ENCODE data around the gene PMAIP1. TPM values are rescaled to one million over a fixed set of nuclear protein-coding genes. Genes with fewer than 3 reads are reported as not detected.
A peak's percentile ranks its signal among the peaks of the same experiment; 100 is the strongest.
"Not testable (repeated sequence)": the region's sequence is repeated elsewhere in the genome, so short reads cannot be mapped to it uniquely, and the experiment has no call there.

The PMAIP1 gene
- total RNA-seq = 4.2 and 4.6 TPM in 2 replicates
- long read RNA-seq, transcript PMAIP1-202 (2 exons, 1,948 nt) = major isoform, 45 of 45 reads
- long read RNA-seq, partial matches to known transcripts = 0 of 45 reads
- long read RNA-seq, other reads (novel, unspliced or antisense) = 0 of 45 reads

DNA sequence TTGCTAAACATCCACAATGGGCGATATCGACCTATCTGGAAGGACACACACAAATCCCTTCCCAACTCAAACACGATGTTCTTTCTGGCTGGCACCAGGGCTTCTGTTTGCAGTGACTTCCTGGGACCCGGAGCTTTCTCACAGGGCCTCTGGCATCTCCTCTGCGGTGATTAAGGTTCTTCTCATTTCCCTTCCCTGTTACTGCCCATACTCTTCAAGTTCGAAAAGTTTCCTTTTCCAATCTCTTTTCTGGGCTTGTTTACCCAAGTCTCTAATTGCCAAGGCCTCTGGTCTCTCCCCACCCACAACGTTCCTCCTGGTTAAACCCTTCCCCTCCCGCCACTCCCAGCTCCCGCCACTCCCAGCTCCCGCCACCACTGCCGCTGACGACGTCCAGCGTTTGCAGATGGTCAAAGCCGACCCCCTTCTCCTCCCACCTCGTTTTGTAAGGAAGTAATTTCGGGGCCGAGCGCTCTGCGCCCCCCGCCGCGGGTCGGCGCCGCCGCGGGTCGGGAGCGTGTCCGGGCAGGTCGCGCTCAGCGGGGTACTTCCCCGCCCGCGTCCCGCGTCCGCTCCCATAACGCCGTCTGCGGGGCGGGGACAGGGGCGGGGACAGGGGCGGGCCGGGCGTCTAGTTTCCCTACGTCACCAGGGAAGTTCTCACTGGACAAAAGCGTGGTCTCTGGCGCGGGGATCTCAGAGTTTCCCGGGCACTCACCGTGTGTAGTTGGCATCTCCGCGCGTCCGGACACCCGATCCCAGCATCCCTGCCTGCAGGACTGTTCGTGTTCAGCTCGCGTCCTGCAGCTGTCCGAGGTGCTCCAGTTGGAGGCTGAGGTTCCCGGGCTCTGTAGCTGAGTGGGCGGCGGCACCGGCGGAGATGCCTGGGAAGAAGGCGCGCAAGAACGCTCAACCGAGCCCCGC, at the start of gene PMAIP1:
PMAIP1 (plus strand) TSS at position 699 of the 924 bp plus-strand sequence; CDS start at position 881, 182 bp downstream.
- H3K4me1 Mint-ChIP-seq = peaks cover 33% of the 10 kb centered on the region
- peak; percentile 72 for DNase-seq (ENCODE audit: low read depth, low spot score)
- TF ChIP-seq, protein P1, sequence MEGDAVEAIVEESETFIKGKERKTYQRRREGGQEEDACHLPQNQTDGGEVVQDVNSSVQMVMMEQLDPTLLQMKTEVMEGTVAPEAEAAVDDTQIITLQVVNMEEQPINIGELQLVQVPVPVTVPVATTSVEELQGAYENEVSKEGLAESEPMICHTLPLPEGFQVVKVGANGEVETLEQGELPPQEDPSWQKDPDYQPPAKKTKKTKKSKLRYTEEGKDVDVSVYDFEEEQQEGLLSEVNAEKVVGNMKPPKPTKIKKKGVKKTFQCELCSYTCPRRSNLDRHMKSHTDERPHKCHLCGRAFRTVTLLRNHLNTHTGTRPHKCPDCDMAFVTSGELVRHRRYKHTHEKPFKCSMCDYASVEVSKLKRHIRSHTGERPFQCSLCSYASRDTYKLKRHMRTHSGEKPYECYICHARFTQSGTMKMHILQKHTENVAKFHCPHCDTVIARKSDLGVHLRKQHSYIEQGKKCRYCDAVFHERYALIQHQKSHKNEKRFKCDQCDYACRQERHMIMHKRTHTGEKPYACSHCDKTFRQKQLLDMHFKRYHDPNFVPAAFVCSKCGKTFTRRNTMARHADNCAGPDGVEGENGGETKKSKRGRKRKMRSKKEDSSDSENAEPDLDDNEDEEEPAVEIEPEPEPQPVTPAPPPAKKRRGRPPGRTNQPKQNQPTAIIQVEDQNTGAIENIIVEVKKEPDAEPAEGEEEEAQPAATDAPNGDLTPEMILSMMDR (conservative IDR thresholded peaks at IDR 0.05) = no peak

GRCh38 chr18:59851784-59852399, 47.9 kb upstream of the PMAIP1 start:
- H3K4me3 Mint-ChIP-seq = no peak overlapping the region
- H3K36me3 Mint-ChIP-seq (ENCODE audit: low read depth) = no peaks in the 10 kb centered on the region
- TF ChIP-seq, protein P1 (conservative IDR thresholded peaks at IDR 0.05) = no peak
- no peak overlapping the region for H3K27ac Mint-ChIP-seq (ENCODE audit: unreplicated experiment)
- no peaks in the 10 kb centered on the region for H3K9me3 Mint-ChIP-seq
- peaks cover 4% of the 10 kb centered on the region for H3K27me3 Mint-ChIP-seq (ENCODE audit: low read depth)
- no peaks in the 10 kb centered on the region for H3K4me1 Mint-ChIP-seq
- no peak for DNase-seq (ENCODE audit: low read depth, low spot score)

More for the DNA sequence above, at the start of gene PMAIP1:
- peak within 1 kb of the TSS; percentile 87 for H3K27ac Mint-ChIP-seq (ENCODE audit: unreplicated experiment)
- H3K4me3 Mint-ChIP-seq = peak within 1 kb of the TSS; percentile 86
- H3K9me3 Mint-ChIP-seq = no peaks in the 10 kb centered on the region
- H3K27me3 Mint-ChIP-seq (ENCODE audit: low read depth) = peaks cover 92% of the 10 kb centered on the region
- peaks cover 11% of the 10 kb centered on the region for H3K36me3 Mint-ChIP-seq (ENCODE audit: low read depth)

GRCh38 chr18:59852548-59852947, 47.2 kb upstream of the PMAIP1 start:
- Mint-ChIP-seq H3K4me3 (no peak overlapping the region), H3K4me1 (no peaks in the 10 kb centered on the region), H3K36me3 (ENCODE audit: low read depth) (no peaks in the 10 kb centered on the region), H3K9me3 (no peaks in the 10 kb centered on the region), H3K27me3 (ENCODE audit: low read depth) (peaks cover 6% of the 10 kb centered on the region), H3K27ac (ENCODE audit: unreplicated experiment) (no peak overlapping the region)
- TF ChIP-seq, protein P1 (conservative IDR thresholded peaks at IDR 0.05) = no peak
- no peak for DNase-seq (ENCODE audit: low read depth, low spot score)

DNA sequence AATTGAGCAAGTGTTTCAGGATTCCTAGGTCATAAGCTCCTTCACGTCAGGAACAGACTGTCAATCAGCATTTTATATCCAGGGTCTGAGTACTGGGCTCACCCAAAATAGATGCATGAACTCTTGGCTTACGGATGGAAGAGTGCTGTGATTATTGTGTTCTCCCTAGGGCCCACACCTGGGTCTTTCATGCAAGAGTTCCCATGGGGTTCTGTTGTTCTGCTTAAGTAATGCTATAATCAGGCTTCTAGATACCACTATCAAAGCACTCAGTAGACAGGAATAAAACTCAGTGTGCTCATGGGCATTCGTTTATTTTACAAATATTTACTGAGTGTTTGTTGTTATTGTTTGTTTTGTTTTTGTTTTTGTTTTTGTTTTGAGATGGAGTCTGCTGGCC, 46.4 kb upstream of the PMAIP1 start:
- H3K36me3 Mint-ChIP-seq (ENCODE audit: low read depth) = no peaks in the 10 kb centered on the region
- DNase-seq (ENCODE audit: low read depth, low spot score) = no peak
- H3K9me3 Mint-ChIP-seq = no peaks in the 10 kb centered on the region
- TF ChIP-seq, protein P1 (conservative IDR thresholded peaks at IDR 0.05) = no peak
- H3K4me3 Mint-ChIP-seq = no peak overlapping the region
- peaks cover 6% of the 10 kb centered on the region for H3K27me3 Mint-ChIP-seq (ENCODE audit: low read depth)
- no peaks in the 10 kb centered on the region for H3K4me1 Mint-ChIP-seq
- H3K27ac Mint-ChIP-seq (ENCODE audit: unreplicated experiment) = no peak overlapping the region

DNA sequence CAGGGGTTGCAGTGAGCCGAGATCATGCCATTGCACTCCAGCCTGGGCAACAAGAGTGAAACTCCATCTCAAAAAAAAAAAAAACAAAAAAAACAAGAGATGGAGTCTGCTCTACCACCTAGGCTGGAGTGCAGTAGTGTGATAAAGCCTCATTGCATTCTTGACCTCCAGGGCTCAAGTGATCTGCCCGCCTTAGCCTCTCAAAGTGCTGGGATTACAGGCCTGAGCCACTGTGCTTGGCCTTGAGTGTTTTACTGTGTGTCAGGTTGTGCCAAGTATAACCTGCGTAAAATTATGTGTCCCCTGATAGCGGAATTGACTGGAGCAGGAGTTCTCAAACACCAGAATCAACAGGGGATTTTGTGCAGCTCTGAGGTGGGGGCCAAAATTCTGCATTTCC, 45.8 kb upstream of the PMAIP1 start:
- not testable (repeated sequence) for H3K9me3 Mint-ChIP-seq; H3K27ac Mint-ChIP-seq (ENCODE audit: unreplicated experiment); DNase-seq (ENCODE audit: low read depth, low spot score); H3K36me3 Mint-ChIP-seq (ENCODE audit: low read depth); H3K27me3 Mint-ChIP-seq (ENCODE audit: low read depth); H3K4me3 Mint-ChIP-seq; H3K4me1 Mint-ChIP-seq

All from neural crest cell (in vitro differentiated cells).